ENCODE results near the gene SSR3.

Gene SSR3

GRCh38 chr3:156539802-156540201 is 15.1 kb downstream of the SSR3 start:
- no peak for TF ChIP-seq CTCF (IDR thresholded peaks at IDR 0.05; ENCODE audit: low read depth, low read length)
- H3K27me3 ChIP-seq (ENCODE audit: insufficient read depth, low read depth, severe bottlenecking), result no peaks in the 10 kb centered on the region
- H3K36me3 ChIP-seq, result peaks cover 12% of the 10 kb centered on the region
- no peak overlapping the region for H3K4me3 ChIP-seq (ENCODE audit: low read depth, low read length)
- H3K27ac ChIP-seq, result no peak overlapping the region
- H3K9me3 ChIP-seq (ENCODE audit: severe bottlenecking), result no peaks in the 10 kb centered on the region
- DNase-seq, result no peak

GRCh38 chr3:156539051-156539450 is 15.9 kb downstream of the SSR3 start:
- H3K9me3 ChIP-seq (ENCODE audit: severe bottlenecking), result no peaks in the 10 kb centered on the region
- DNase-seq, result no peak
- peaks cover 8% of the 10 kb centered on the region for H3K36me3 ChIP-seq
- TF ChIP-seq CTCF (IDR thresholded peaks at IDR 0.05; ENCODE audit: low read depth, low read length), result no peak
- no peaks in the 10 kb centered on the region for H3K27me3 ChIP-seq (ENCODE audit: insufficient read depth, low read depth, severe bottlenecking)
- no peak overlapping the region for H3K4me3 ChIP-seq (ENCODE audit: low read depth, low read length)
- no peak overlapping the region for H3K27ac ChIP-seq

GRCh38 chr3:156536524-156537316 is 18.2 kb downstream of the SSR3 start:
- Histone ChIP-seq H3K27me3 (ENCODE audit: insufficient read depth, low read depth, severe bottlenecking) (no peaks in the 10 kb centered on the region), H3K36me3 (peaks cover 5% of the 10 kb centered on the region), H3K4me3 (ENCODE audit: low read depth, low read length) (no peak overlapping the region), H3K9me3 (ENCODE audit: severe bottlenecking) (no peaks in the 10 kb centered on the region), H3K27ac (no peak overlapping the region)
- no peak for TF ChIP-seq CTCF (IDR thresholded peaks at IDR 0.05; ENCODE audit: low read depth, low read length)
- no peak for DNase-seq

- TF ChIP-seq CTCF (IDR thresholded peaks at IDR 0.05; ENCODE audit: low read depth, low read length), result no peak
- no peaks in the 10 kb centered on the region; the same call in 1 of the 2 replicates for H3K36me3 ChIP-seq
- H3K27me3 ChIP-seq (ENCODE audit: insufficient read depth, low read depth, severe bottlenecking), result no peaks in the 10 kb centered on the region
- DNase-seq, result no peak
- no peaks in the 10 kb centered on the region for H3K9me3 ChIP-seq (ENCODE audit: severe bottlenecking)
- H3K4me3 ChIP-seq (ENCODE audit: low read depth, low read length), result no peak overlapping the region
- no peak overlapping the region for H3K27ac ChIP-seq
Measured at GRCh38 chr3:156535798-156536197, 19.1 kb downstream of the SSR3 start.

GRCh38 chr3:156535162-156535627 is 19.7 kb downstream of the SSR3 start:
- Histone ChIP-seq H3K4me3 (ENCODE audit: low read depth, low read length) (no peak overlapping the region), H3K9me3 (ENCODE audit: severe bottlenecking) (no peaks in the 10 kb centered on the region), H3K27me3 (ENCODE audit: insufficient read depth, low read depth, severe bottlenecking) (no peaks in the 10 kb centered on the region), H3K36me3 (no peaks in the 10 kb centered on the region), H3K27ac (no peak overlapping the region)
- DNase-seq, result no peak
- no peak for TF ChIP-seq CTCF (IDR thresholded peaks at IDR 0.05; ENCODE audit: low read depth, low read length)

- TF ChIP-seq CTCF (IDR thresholded peaks at IDR 0.05; ENCODE audit: low read depth, low read length), result no peak
- no peak for DNase-seq
- Histone ChIP-seq H3K36me3 (no peaks in the 10 kb centered on the region), H3K9me3 (ENCODE audit: severe bottlenecking) (no peaks in the 10 kb centered on the region), H3K4me3 (ENCODE audit: low read depth, low read length) (no peak overlapping the region), H3K27me3 (ENCODE audit: insufficient read depth, low read depth, severe bottlenecking) (no peaks in the 10 kb centered on the region), H3K27ac (no peak overlapping the region)
Measured at GRCh38 chr3:156533205-156533604, 21.7 kb downstream of the SSR3 start.

All from WERI-Rb-1 (cell line).